Neural crest cell (in vitro differentiated cells): ENCODE data around the gene NT5C2. TPM values are rescaled to one million over a fixed set of nuclear protein-coding genes. Genes with fewer than 3 reads are reported as not detected.

Experiments used
- DNase-seq: peaks from one replicate; pipeline ENCODE4 v3.0.0; 2021; ENCODE audit warnings: low read depth, mixed read lengths, low spot score
- H3K27ac Mint-ChIP-seq: one replicate; pipeline ENCODE4 v1.8.0; 2021; ENCODE audit warnings: mild to moderate bottlenecking, mixed read lengths; ENCODE audit not compliant: unreplicated experiment
- H3K27me3 Mint-ChIP-seq: 2 replicates; pipeline ENCODE4 v1.8.0; 2021; ENCODE audit warnings: low read depth, mild to moderate bottlenecking, mixed read lengths
- H3K36me3 Mint-ChIP-seq: 2 replicates; pipeline ENCODE4 v1.8.0; 2021; ENCODE audit warnings: low read depth, mild to moderate bottlenecking, mixed read lengths
- H3K4me1 Mint-ChIP-seq: 2 replicates; pipeline ENCODE4 v1.8.0; 2021; ENCODE audit warnings: mixed read lengths
- H3K4me3 Mint-ChIP-seq: one replicate; pipeline ENCODE4 v1.8.0; 2021; ENCODE audit warnings: mild to moderate bottlenecking, mixed read lengths
- H3K9me3 Mint-ChIP-seq: 2 replicates; pipeline ENCODE4 v1.8.0; 2021; ENCODE audit warnings: mixed read lengths
- total RNA-seq: library from RNA; stranded (reverse); gene quantifications from 2 replicates; pipeline ENCODE4 v1.2.1, GENCODE V29; 2021
- TF ChIP-seq, protein P1 (sequence below): fragments of 200-600 bp; sonication (generic); conservative IDR thresholded peaks from 2 replicates; pipeline ENCODE4 v1.5.0; 2021; ENCODE audit warnings: antibody characterized with exemption, mild to moderate bottlenecking

The NT5C2 gene
- total RNA-seq, 1 donor from 2014 or later = 71.3 TPM

DNA sequence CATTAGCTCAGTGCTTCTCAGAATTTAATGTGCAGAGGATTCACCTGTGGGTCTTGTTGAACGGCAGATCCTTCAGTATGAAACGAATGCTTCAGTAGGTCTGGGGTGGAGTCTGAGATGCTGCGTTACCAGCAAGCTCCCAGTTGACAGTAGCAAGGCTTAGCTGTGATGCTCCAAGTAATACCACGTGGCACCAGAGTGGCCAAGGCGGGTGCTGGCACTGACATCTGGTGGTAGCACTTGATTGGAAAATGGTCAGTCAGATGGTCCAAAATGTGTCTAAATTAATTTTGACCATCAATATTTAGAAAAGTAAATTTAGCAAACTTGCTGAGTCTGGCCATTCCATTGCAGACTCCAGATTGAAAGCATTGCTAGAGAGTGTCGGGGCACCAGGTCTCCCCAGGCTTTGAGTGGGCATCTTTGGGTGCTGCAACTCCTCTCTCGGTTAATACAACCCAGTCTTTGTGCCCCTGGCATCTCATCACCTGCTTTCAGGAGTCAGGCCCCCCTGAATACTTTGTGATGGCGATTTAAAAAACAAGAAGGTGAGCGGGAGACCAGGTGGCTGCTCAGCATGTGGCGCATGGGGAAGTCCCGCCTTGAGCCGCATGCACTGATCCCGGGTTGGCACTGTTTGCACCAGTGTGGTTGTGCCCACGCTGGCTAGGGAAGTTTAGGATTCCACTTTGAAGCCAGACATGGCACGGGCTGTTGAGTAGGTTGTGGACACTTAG lies 130.1 kb downstream of the NT5C2 start:
- H3K36me3 Mint-ChIP-seq = no peaks in the 10 kb centered on the region
- no peaks in the 10 kb centered on the region for H3K9me3 Mint-ChIP-seq
- H3K27ac Mint-ChIP-seq = no peak overlapping the region
- no peak for DNase-seq
- H3K4me1 Mint-ChIP-seq = no peaks in the 10 kb centered on the region
- TF ChIP-seq, protein P1, sequence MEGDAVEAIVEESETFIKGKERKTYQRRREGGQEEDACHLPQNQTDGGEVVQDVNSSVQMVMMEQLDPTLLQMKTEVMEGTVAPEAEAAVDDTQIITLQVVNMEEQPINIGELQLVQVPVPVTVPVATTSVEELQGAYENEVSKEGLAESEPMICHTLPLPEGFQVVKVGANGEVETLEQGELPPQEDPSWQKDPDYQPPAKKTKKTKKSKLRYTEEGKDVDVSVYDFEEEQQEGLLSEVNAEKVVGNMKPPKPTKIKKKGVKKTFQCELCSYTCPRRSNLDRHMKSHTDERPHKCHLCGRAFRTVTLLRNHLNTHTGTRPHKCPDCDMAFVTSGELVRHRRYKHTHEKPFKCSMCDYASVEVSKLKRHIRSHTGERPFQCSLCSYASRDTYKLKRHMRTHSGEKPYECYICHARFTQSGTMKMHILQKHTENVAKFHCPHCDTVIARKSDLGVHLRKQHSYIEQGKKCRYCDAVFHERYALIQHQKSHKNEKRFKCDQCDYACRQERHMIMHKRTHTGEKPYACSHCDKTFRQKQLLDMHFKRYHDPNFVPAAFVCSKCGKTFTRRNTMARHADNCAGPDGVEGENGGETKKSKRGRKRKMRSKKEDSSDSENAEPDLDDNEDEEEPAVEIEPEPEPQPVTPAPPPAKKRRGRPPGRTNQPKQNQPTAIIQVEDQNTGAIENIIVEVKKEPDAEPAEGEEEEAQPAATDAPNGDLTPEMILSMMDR = no peak
- H3K4me3 Mint-ChIP-seq = no peak overlapping the region
- H3K27me3 Mint-ChIP-seq = no peaks in the 10 kb centered on the region

DNA sequence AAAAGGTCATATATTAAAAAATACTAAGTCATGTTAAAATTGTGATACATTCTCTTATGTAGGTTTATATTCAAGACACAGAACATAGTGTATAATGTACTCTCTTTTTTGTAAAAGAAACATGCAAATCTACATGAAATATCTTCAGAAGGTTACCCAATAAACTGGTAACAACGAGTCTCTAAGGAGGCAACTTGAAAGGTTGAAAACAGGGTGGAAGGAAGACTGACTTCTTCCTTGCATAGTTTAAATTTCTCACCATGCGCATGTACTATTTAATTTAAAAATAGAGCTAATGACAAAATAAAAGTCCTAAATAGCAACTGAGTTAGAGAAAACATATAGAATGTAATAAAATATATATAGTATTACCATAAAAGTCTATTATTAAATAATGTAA lies 132.5 kb downstream of the NT5C2 start:
- H3K4me3 Mint-ChIP-seq = no peak overlapping the region
- no peaks in the 10 kb centered on the region for H3K27me3 Mint-ChIP-seq
- DNase-seq = no peak
- no peak overlapping the region for H3K27ac Mint-ChIP-seq
- no peaks in the 10 kb centered on the region for H3K9me3 Mint-ChIP-seq
- TF ChIP-seq, protein P1 = no peak
- no peaks in the 10 kb centered on the region for H3K36me3 Mint-ChIP-seq
- H3K4me1 Mint-ChIP-seq = no peaks in the 10 kb centered on the region

DNA sequence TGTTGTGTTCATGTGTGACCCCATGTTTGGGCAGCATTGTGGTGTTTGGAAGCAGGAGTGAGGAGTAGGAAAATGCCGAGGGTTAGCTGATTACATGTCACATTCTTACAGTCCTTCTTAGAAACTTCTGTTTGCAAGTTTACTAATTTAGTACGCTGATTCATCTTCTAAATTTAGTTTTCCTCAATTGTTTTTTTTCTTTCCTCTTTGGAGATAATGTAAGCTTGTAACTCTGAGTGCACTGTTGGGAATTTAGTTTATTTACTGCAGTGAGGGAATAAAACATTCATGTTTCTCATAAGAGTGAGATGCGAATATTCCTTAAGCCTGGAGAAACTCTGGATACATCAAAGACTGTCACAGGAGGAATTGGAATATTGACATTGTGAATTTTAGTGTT lies 135.0 kb downstream of the NT5C2 start:
- TF ChIP-seq, protein P1 = no peak
- Mint-ChIP-seq H3K4me1 (peaks cover 13% of the 10 kb centered on the region), H3K4me3 (no peak overlapping the region), H3K9me3 (no peaks in the 10 kb centered on the region), H3K27ac (no peak overlapping the region), H3K36me3 (no peaks in the 10 kb centered on the region), H3K27me3 (no peaks in the 10 kb centered on the region)
- DNase-seq = no peak

DNA sequence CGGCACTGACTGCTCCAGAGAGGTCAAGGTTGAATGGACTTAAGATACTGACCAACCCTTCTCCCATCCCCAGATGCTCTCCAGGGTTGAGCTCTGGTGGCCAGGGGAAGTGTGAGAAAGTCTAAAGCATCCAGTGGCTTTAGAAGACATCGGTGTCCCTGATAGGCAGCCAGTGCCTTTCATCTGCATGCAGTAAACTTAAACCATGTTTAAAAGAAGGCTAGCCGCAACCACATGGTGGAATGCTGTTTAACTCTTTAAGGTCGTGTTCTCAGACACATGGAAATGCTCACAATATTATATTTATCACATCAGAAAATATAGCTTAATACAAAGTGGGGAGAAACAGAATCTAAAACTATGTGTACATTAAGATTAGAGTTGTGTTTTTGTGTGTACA lies 138.0 kb downstream of the NT5C2 start:
- peaks cover 13% of the 10 kb centered on the region for H3K4me1 Mint-ChIP-seq
- TF ChIP-seq, protein P1 = no peak
- H3K27me3 Mint-ChIP-seq = no peaks in the 10 kb centered on the region
- H3K27ac Mint-ChIP-seq = no peak overlapping the region
- no peak overlapping the region for H3K4me3 Mint-ChIP-seq
- no peaks in the 10 kb centered on the region for H3K9me3 Mint-ChIP-seq
- DNase-seq = no peak
- H3K36me3 Mint-ChIP-seq = no peaks in the 10 kb centered on the region

DNA sequence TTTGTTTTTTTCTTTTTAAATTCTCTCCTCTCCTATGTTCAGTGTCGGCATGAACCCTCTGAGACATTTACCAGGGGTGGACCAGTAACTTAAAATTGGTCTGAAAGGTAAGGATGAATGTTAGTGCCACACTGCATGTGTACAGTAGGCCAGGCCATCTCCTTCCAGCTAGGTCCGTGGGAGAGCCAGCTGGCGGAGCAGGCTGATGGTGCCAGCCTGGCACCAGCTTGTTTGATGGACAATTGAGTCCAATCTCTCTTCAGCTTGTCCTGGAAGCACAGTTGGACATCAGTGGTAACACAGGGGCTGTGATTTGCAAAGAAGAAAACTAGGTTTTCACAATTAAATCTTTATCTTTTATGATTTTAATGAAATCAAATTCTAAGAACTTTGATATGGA lies 138.5 kb downstream of the NT5C2 start:
- no peak for DNase-seq
- TF ChIP-seq, protein P1 = no peak
- Mint-ChIP-seq H3K27me3 (no peaks in the 10 kb centered on the region), H3K4me3 (no peak overlapping the region), H3K36me3 (no peaks in the 10 kb centered on the region), H3K4me1 (peaks cover 13% of the 10 kb centered on the region), H3K27ac (no peak overlapping the region), H3K9me3 (no peaks in the 10 kb centered on the region)
